ENCODE data around the gene CTTNBP2NL.
"Not testable (repeated sequence)": the region's sequence is repeated elsewhere in the genome, so short reads cannot be mapped to it uniquely, and the experiment has no call there.

CTTNBP2NL gene

DNA sequence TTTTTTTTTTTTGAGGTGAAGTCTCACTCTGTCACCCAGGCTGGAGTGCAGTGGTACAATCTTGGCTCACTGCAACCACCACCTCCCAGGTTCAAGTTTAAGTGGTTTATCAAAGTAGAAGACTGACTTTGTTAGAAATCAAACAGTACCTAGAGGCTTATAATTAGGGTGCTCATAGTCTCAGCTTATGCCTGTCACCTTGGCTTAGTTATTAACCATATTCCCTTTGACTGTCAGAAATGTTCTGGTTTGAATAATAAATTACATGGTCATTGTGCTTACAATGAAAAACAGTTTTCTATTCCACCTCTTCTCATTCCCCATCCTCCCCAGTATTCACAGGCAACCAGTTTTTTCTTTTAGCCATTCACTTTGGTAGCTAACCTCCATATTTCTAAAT, 54.8 kb downstream of the CTTNBP2NL start:
- Histone ChIP-seq H3K27me3 (ENCODE audit: control insufficient read depth, insufficient read depth, low read length) (no peaks in the 10 kb centered on the region), H3K27ac (ENCODE audit: low read depth, low read length) (no peak overlapping the region), H3K4me1 (ENCODE audit: control insufficient read depth, insufficient read depth, low read length) (no peaks in the 10 kb centered on the region), H3K9ac (ENCODE audit: low read depth, low read length) (no peak overlapping the region), H3K36me3 (ENCODE audit: control insufficient read depth, insufficient read depth, low read length) (peaks cover 39% of the 10 kb centered on the region), H3K4me3 (ENCODE audit: low read depth, low read length) (no peak overlapping the region), H3K9me3 (ENCODE audit: control insufficient read depth, insufficient read depth, low read length) (no peaks in the 10 kb centered on the region)

DNA sequence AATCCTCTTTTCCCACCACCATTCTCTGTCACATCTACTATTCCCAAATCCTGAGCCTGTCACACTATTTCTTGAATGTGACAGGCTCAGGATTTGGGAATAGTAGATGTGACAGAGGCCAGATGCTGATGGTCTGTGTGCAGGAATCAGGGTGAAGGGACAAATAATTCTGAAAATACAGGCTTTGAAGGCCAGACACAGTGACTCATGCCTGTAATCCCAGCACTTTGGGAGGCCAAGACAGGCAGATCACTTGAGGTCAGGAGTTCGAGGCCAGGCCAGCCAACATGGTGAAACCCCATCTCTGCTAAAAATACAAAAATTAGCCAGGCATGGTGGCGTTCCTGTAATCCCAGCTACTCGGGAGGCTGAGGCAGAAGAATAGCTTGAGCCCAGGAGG, 55.3 kb downstream of the CTTNBP2NL start:
- H3K27me3 ChIP-seq (ENCODE audit: control insufficient read depth, insufficient read depth, low read length); H3K4me3 ChIP-seq (ENCODE audit: low read depth, low read length); H3K9me3 ChIP-seq (ENCODE audit: control insufficient read depth, insufficient read depth, low read length); H3K27ac ChIP-seq (ENCODE audit: low read depth, low read length); H3K4me1 ChIP-seq (ENCODE audit: control insufficient read depth, insufficient read depth, low read length); H3K9ac ChIP-seq (ENCODE audit: low read depth, low read length): not testable (repeated sequence)
- peaks cover 44% of the 10 kb centered on the region for H3K36me3 ChIP-seq (ENCODE audit: control insufficient read depth, insufficient read depth, low read length)

DNA sequence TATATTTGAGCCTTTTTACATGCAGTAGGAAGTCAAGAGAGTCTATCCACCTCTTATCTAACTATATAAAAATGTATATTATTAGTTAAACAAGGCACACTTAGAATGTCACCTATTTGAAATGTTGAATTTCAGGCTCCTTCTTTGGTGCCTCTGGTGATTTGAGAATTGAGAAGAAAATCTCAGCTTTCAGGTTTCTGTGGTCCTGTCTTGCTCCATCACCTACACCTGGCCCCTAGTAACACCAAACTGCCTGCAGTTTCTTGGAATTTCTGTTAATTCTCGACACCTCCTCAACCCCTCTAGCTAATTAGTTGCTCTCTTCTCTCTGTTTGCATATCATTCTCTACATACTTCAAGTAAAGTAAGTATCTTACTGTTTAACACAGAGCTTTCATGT, 57.9 kb downstream of the CTTNBP2NL start:
- Histone ChIP-seq H3K9me3 (ENCODE audit: control insufficient read depth, insufficient read depth, low read length) (no peaks in the 10 kb centered on the region), H3K36me3 (ENCODE audit: control insufficient read depth, insufficient read depth, low read length) (peaks cover 68% of the 10 kb centered on the region), H3K4me1 (ENCODE audit: control insufficient read depth, insufficient read depth, low read length) (no peaks in the 10 kb centered on the region), H3K27ac (ENCODE audit: low read depth, low read length) (no peak overlapping the region), H3K9ac (ENCODE audit: low read depth, low read length) (no peak overlapping the region), H3K4me3 (ENCODE audit: low read depth, low read length) (no peak overlapping the region), H3K27me3 (ENCODE audit: control insufficient read depth, insufficient read depth, low read length) (no peaks in the 10 kb centered on the region)

DNA sequence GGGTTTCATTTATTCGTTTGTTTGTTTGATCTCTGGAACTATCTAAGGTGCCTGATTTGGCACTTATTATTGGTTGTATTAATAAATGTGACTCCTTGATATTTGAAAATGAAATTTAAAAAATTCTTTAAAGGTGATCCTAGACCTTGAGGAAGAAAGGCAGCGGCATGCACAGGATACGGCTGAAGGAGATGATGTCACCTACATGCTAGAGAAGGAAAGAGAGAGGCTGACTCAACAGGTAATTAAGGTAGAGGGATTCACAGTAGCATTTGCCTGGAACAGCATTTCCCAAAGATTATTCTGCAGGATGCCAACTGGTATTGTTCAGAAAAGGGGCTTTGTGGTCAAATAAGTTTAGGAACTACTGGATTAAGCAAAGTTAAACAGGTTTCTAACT, 58.3 kb downstream of the CTTNBP2NL start:
- H3K4me3 ChIP-seq (ENCODE audit: low read depth, low read length), result no peak overlapping the region
- no peak overlapping the region for H3K27ac ChIP-seq (ENCODE audit: low read depth, low read length)
- H3K9ac ChIP-seq (ENCODE audit: low read depth, low read length), result no peak overlapping the region
- no peaks in the 10 kb centered on the region for H3K9me3 ChIP-seq (ENCODE audit: control insufficient read depth, insufficient read depth, low read length)
- H3K36me3 ChIP-seq (ENCODE audit: control insufficient read depth, insufficient read depth, low read length), result peaks cover 67% of the 10 kb centered on the region
- no peaks in the 10 kb centered on the region for H3K27me3 ChIP-seq (ENCODE audit: control insufficient read depth, insufficient read depth, low read length)
- no peaks in the 10 kb centered on the region for H3K4me1 ChIP-seq (ENCODE audit: control insufficient read depth, insufficient read depth, low read length)

DNA sequence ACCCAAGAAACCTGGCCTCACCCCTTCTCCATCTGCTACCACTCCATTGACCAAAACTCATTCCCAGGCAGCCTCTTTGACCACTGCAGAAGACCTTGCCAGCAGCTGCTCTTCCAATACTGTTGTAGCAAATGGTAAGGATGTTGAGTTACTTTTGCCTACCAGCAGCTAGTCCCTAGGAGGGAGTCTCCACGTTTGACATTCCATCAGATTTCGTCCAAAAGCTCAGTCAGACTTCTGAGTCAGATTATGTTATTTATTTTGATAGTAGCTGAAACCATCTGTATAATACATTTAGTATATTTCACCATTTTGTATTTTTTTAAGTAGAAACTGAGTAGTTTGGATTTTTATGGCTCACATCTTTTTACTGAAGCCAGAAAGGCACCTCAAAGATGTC, 61.2 kb downstream of the CTTNBP2NL start:
- H3K36me3 ChIP-seq (ENCODE audit: control insufficient read depth, insufficient read depth, low read length), result peaks cover 52% of the 10 kb centered on the region
- no peak overlapping the region for H3K27ac ChIP-seq (ENCODE audit: low read depth, low read length)
- no peaks in the 10 kb centered on the region for H3K27me3 ChIP-seq (ENCODE audit: control insufficient read depth, insufficient read depth, low read length)
- H3K9me3 ChIP-seq (ENCODE audit: control insufficient read depth, insufficient read depth, low read length), result no peaks in the 10 kb centered on the region
- H3K4me3 ChIP-seq (ENCODE audit: low read depth, low read length), result no peak overlapping the region
- peaks cover 8% of the 10 kb centered on the region for H3K4me1 ChIP-seq (ENCODE audit: control insufficient read depth, insufficient read depth, low read length)
- H3K9ac ChIP-seq (ENCODE audit: low read depth, low read length), result no peak overlapping the region

DNA sequence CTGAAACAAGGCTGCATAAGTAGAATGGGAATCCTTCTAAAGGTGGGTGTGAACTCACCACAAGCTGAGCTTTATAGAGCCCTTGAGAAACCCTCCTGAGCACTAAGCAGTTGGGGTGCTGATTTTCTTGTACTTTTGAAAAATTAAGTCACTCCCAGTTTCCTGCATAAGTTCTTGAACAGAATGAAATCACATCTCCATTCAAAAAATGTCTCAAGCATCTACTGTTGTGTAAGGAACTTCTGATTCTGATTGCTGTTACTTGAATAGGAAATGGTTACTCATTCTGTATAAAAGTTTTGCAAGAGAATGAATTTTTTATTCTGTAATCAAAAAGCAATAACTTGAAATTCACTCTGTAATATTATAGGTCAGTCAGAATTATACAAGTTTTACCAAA, 61.9 kb downstream of the CTTNBP2NL start:
- no peak overlapping the region for H3K27ac ChIP-seq (ENCODE audit: low read depth, low read length)
- H3K4me1 ChIP-seq (ENCODE audit: control insufficient read depth, insufficient read depth, low read length), result peaks cover 8% of the 10 kb centered on the region
- no peak overlapping the region for H3K4me3 ChIP-seq (ENCODE audit: low read depth, low read length)
- no peak overlapping the region for H3K9ac ChIP-seq (ENCODE audit: low read depth, low read length)
- no peaks in the 10 kb centered on the region for H3K27me3 ChIP-seq (ENCODE audit: control insufficient read depth, insufficient read depth, low read length)
- no peaks in the 10 kb centered on the region for H3K9me3 ChIP-seq (ENCODE audit: control insufficient read depth, insufficient read depth, low read length)
- H3K36me3 ChIP-seq (ENCODE audit: control insufficient read depth, insufficient read depth, low read length), result peaks cover 52% of the 10 kb centered on the region

DNA sequence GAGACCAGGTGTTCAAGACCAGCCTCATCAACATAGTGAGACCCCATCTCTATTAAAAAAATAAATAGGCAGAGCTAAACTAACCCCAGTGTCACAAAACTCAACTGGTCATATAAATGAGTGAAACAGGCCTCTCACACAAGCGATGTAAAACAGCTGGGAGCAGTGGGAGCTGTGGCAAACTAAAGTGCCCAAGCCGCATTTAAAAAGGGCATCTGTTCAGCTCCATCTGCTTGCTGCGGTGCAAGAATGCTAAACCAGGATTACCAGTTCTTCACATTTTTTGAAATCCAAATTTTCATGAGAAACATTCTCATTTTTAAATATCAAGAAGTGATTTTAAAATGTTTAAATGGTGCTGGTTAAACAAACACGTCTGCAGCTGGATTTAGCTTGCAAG, 62.7 kb downstream of the CTTNBP2NL start:
- Histone ChIP-seq H3K4me1 (ENCODE audit: control insufficient read depth, insufficient read depth, low read length) (peaks cover 8% of the 10 kb centered on the region), H3K27ac (ENCODE audit: low read depth, low read length) (no peak overlapping the region), H3K27me3 (ENCODE audit: control insufficient read depth, insufficient read depth, low read length) (no peaks in the 10 kb centered on the region), H3K4me3 (ENCODE audit: low read depth, low read length) (no peak overlapping the region), H3K9ac (ENCODE audit: low read depth, low read length) (no peak overlapping the region), H3K36me3 (ENCODE audit: control insufficient read depth, insufficient read depth, low read length) (peaks cover 51% of the 10 kb centered on the region), H3K9me3 (ENCODE audit: control insufficient read depth, insufficient read depth, low read length) (no peaks in the 10 kb centered on the region)

DNA sequence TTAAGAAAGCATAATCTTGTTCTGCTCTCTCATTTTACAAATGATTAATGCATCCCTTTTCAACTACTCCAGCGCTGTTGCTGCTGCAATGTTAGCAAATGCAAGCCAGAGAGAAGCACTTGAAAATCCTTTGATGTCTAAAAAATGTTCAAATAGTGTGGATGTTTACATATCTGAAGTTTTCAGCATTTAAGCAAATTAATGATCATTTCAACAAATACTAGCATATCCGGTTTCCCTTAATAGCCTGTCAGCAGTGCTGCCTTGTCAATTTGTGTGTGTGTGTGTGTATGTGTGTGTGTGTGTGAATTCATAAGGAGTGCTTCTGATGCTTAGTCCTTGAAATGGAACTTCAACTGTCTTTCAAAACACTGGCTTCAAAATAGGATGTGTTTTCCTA, 64.6 kb downstream of the CTTNBP2NL start:
- Histone ChIP-seq H3K9ac (ENCODE audit: low read depth, low read length) (no peak overlapping the region), H3K27ac (ENCODE audit: low read depth, low read length) (no peak overlapping the region), H3K4me1 (ENCODE audit: control insufficient read depth, insufficient read depth, low read length) (peaks cover 15% of the 10 kb centered on the region), H3K27me3 (ENCODE audit: control insufficient read depth, insufficient read depth, low read length) (peaks cover 6% of the 10 kb centered on the region), H3K36me3 (ENCODE audit: control insufficient read depth, insufficient read depth, low read length) (peaks cover 35% of the 10 kb centered on the region), H3K9me3 (ENCODE audit: control insufficient read depth, insufficient read depth, low read length) (no peaks in the 10 kb centered on the region), H3K4me3 (ENCODE audit: low read depth, low read length) (no peak overlapping the region)

DNA sequence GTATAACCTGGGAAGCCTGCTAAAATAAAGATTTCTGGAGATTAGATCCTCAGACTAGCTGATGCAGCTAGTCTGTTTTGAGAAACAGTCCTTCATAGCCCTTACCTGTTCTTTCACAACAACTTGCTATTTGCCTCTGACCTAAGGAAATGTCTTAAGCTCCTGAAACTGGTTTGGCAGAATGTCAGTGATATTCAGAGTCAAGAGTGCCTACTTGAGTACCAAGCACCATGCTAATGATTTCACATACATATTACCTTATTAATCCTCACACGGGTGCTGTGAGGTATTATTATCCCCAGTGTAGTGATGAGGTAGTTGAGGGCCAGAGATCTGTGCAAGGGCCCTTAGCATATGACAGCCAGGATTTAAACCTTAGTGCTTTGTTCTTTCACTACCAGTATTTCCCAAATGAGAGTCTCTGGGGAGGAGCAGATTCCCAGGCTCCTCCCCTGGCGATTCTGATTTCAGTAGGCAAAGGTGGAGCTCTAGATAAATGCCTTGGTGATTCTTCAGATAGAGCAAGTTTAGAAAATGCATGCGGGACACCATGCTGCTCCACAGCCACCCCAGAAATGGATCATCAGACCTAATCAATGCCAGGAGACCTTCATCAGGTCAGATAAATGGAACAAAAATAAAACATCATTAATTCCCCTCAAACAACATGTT, 65.3 kb downstream of the CTTNBP2NL start:
- peaks cover 28% of the 10 kb centered on the region for H3K36me3 ChIP-seq (ENCODE audit: control insufficient read depth, insufficient read depth, low read length)
- no peaks in the 10 kb centered on the region for H3K9me3 ChIP-seq (ENCODE audit: control insufficient read depth, insufficient read depth, low read length)
- no peak overlapping the region for H3K27ac ChIP-seq (ENCODE audit: low read depth, low read length)
- peaks cover 20% of the 10 kb centered on the region for H3K4me1 ChIP-seq (ENCODE audit: control insufficient read depth, insufficient read depth, low read length)
- no peak overlapping the region for H3K4me3 ChIP-seq (ENCODE audit: low read depth, low read length)
- no peak overlapping the region for H3K9ac ChIP-seq (ENCODE audit: low read depth, low read length)
- H3K27me3 ChIP-seq (ENCODE audit: control insufficient read depth, insufficient read depth, low read length), result peaks cover 10% of the 10 kb centered on the region

DNA sequence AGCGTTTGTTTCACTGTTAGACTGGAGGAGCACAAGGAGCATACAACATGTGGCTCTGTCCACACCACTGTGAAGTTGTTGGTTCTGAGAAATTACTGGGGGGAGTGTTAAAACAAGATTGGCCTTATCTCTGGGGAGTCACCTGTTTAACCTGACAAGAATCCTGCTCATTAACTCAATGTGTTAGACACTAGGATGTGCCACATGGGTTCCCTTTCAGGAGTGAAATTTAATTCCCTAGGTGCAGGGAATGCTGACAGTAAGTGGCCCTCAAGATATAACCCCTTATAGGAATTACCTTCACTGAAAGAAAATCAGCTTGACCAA, 66.9 kb downstream of the CTTNBP2NL start:
- H3K27ac ChIP-seq (ENCODE audit: low read depth, low read length), result no peak overlapping the region
- peaks cover 12% of the 10 kb centered on the region for H3K36me3 ChIP-seq (ENCODE audit: control insufficient read depth, insufficient read depth, low read length)
- H3K4me1 ChIP-seq (ENCODE audit: control insufficient read depth, insufficient read depth, low read length), result peaks cover 21% of the 10 kb centered on the region
- peaks cover 16% of the 10 kb centered on the region for H3K27me3 ChIP-seq (ENCODE audit: control insufficient read depth, insufficient read depth, low read length)
- H3K9me3 ChIP-seq (ENCODE audit: control insufficient read depth, insufficient read depth, low read length), result no peaks in the 10 kb centered on the region
- no peak overlapping the region for H3K9ac ChIP-seq (ENCODE audit: low read depth, low read length)
- no peak overlapping the region for H3K4me3 ChIP-seq (ENCODE audit: low read depth, low read length)

DNA sequence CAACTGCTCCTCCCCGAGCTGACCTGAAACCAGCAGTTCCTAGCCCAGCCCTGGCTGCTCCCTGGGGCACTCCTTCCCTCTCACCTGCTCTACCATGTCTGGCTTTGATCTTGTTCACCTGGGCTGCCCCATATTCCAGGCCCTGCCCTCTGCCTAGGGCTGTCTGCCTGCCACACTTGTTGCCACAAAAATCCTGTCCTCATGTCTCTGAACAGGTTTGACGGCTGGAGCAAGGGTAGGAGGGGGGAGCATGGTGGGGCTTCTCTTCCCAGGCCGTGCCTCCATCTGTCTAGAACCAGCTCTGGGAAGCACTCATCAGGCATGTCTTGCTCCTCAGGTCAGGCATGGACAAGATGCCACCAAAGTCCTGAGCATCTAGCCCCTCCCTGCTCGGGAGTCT, 68.5 kb downstream of the CTTNBP2NL start:
- Histone ChIP-seq H3K27ac (ENCODE audit: low read depth, low read length) (no peak overlapping the region), H3K36me3 (ENCODE audit: control insufficient read depth, insufficient read depth, low read length) (no peaks in the 10 kb centered on the region), H3K4me3 (ENCODE audit: low read depth, low read length) (no peak overlapping the region), H3K4me1 (ENCODE audit: control insufficient read depth, insufficient read depth, low read length) (peaks cover 21% of the 10 kb centered on the region), H3K9me3 (ENCODE audit: control insufficient read depth, insufficient read depth, low read length) (no peaks in the 10 kb centered on the region), H3K27me3 (ENCODE audit: control insufficient read depth, insufficient read depth, low read length) (peaks cover 16% of the 10 kb centered on the region), H3K9ac (ENCODE audit: low read depth, low read length) (no peak overlapping the region)

DNA sequence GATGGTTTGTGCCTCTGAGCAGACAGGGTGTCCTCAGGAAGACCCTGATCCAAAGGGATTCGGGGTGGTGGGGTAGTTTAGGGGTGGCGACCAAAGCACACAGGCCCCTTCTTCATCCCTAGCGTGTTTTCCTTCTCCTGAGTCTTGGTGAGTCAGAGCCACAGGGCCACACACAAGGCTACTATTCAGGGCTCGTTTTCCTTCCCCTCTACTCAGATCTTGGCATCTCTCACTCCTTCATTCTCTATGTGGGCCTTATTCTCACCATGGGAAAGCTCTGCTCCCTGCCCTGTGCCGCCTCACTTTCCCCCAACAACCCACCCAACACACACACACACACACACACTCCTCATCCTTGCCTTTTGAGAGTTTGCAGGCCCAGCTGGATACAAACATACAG, 69.1 kb downstream of the CTTNBP2NL start:
- no peak overlapping the region for H3K27ac ChIP-seq (ENCODE audit: low read depth, low read length)
- no peaks in the 10 kb centered on the region for H3K36me3 ChIP-seq (ENCODE audit: control insufficient read depth, insufficient read depth, low read length)
- H3K9me3 ChIP-seq (ENCODE audit: control insufficient read depth, insufficient read depth, low read length), result no peaks in the 10 kb centered on the region
- no peak overlapping the region for H3K4me3 ChIP-seq (ENCODE audit: low read depth, low read length)
- H3K9ac ChIP-seq (ENCODE audit: low read depth, low read length), result no peak overlapping the region
- H3K27me3 ChIP-seq (ENCODE audit: control insufficient read depth, insufficient read depth, low read length), result peaks cover 16% of the 10 kb centered on the region
- H3K4me1 ChIP-seq (ENCODE audit: control insufficient read depth, insufficient read depth, low read length), result peaks cover 21% of the 10 kb centered on the region

Measured in HUES48 (cell line).